ENCODE measurements around the gene OPCML. TPM values are rescaled to one million over a fixed set of nuclear protein-coding genes. Genes with fewer than 3 reads are reported as not detected.

OPCML gene
- total RNA-seq, 1 experiment from 2014 or later = 0.13 TPM

GRCh38 chr11:132621976-132622580, 910.2 kb downstream of the OPCML start:
- CTCF ChIA-PET = no interaction called here
- no TSS peak for BruUV-seq (replicated peaks)

GRCh38 chr11:132620423-132620822, 911.9 kb downstream of the OPCML start:
- Histone ChIP-seq H3K9me3 (ENCODE audit: low read depth, low read length, poor library complexity, severe bottlenecking) (peaks cover 17% of the 10 kb centered on the region), H3K27me3 (replicated peaks; ENCODE audit: insufficient read depth, low read depth, low read length, poor library complexity) (peaks cover 17% of the 10 kb centered on the region), H3K27ac (ENCODE audit: low read depth, low read length, poor library complexity, severe bottlenecking) (no peak overlapping the region), H3K4me3 (ENCODE audit: low read depth, low read length, poor library complexity, severe bottlenecking) (no peak overlapping the region), H3K4me1 (ENCODE audit: insufficient read depth, low read length, poor library complexity, severe bottlenecking) (no peaks in the 10 kb centered on the region), H3K36me3 (ENCODE audit: insufficient read depth, low read length, poor library complexity, severe bottlenecking) (no peaks in the 10 kb centered on the region)
- POLR2A ChIA-PET (ENCODE audit: low non-redundant PET) = no interaction called here
- DNase-seq (ENCODE audit: low spot score) = no peak
- no TSS peak for BruUV-seq (replicated peaks)
- TF ChIP-seq CTCF (conservative IDR thresholded peaks at IDR 0.05; ENCODE audit: low read depth, low read length) (no peak), EZH2 (IDR thresholded peaks at IDR 0.05; ENCODE audit: borderline replicate concordance, low read depth, low read length, poor library complexity, severe bottlenecking) (no peak)
- CTCF ChIA-PET = no interaction called here
- intact Hi-C loops (cut with micrococcal nuclease; ENCODE audit: unreplicated experiment) = no loop called here

More at GRCh38 chr11:132621976-132622580, 910.2 kb downstream of the OPCML start:
- DNase-seq (ENCODE audit: low spot score) = no peak
- Histone ChIP-seq H3K4me1 (ENCODE audit: insufficient read depth, low read length, poor library complexity, severe bottlenecking) (no peaks in the 10 kb centered on the region), H3K9me3 (ENCODE audit: low read depth, low read length, poor library complexity, severe bottlenecking) (peaks cover 21% of the 10 kb centered on the region), H3K27me3 (replicated peaks; ENCODE audit: insufficient read depth, low read depth, low read length, poor library complexity) (peaks cover 17% of the 10 kb centered on the region), H3K4me3 (ENCODE audit: low read depth, low read length, poor library complexity, severe bottlenecking) (no peak overlapping the region), H3K27ac (ENCODE audit: low read depth, low read length, poor library complexity, severe bottlenecking) (no peak overlapping the region), H3K36me3 (ENCODE audit: insufficient read depth, low read length, poor library complexity, severe bottlenecking) (no peaks in the 10 kb centered on the region)
- intact Hi-C loops (cut with micrococcal nuclease; ENCODE audit: unreplicated experiment) = no loop called here
- TF ChIP-seq EZH2 (IDR thresholded peaks at IDR 0.05; ENCODE audit: borderline replicate concordance, low read depth, low read length, poor library complexity, severe bottlenecking) (no peak), CTCF (conservative IDR thresholded peaks at IDR 0.05; ENCODE audit: low read depth, low read length) (no peak)
- POLR2A ChIA-PET (ENCODE audit: low non-redundant PET) = no interaction called here

- BruUV-seq (replicated peaks) = no TSS peak
- Histone ChIP-seq H3K4me1 (ENCODE audit: insufficient read depth, low read length, poor library complexity, severe bottlenecking) (no peaks in the 10 kb centered on the region), H3K27ac (ENCODE audit: low read depth, low read length, poor library complexity, severe bottlenecking) (no peak overlapping the region), H3K27me3 (replicated peaks; ENCODE audit: insufficient read depth, low read depth, low read length, poor library complexity) (peaks cover 20% of the 10 kb centered on the region), H3K36me3 (ENCODE audit: insufficient read depth, low read length, poor library complexity, severe bottlenecking) (no peaks in the 10 kb centered on the region), H3K4me3 (ENCODE audit: low read depth, low read length, poor library complexity, severe bottlenecking) (no peak overlapping the region), H3K9me3 (ENCODE audit: low read depth, low read length, poor library complexity, severe bottlenecking) (peaks cover 9% of the 10 kb centered on the region)
- no peak for TF ChIP-seq EZH2 (IDR thresholded peaks at IDR 0.05; ENCODE audit: borderline replicate concordance, low read depth, low read length, poor library complexity, severe bottlenecking)
- TF ChIP-seq CTCF (conservative IDR thresholded peaks at IDR 0.05; ENCODE audit: low read depth, low read length) = no peak
- DNase-seq (ENCODE audit: low spot score) = no peak
- POLR2A ChIA-PET (ENCODE audit: low non-redundant PET) = no interaction called here
- intact Hi-C loops (cut with micrococcal nuclease; ENCODE audit: unreplicated experiment) = no loop called here
- CTCF ChIA-PET = no interaction called here
Measured at GRCh38 chr11:132610791-132611190, 921.5 kb downstream of the OPCML start.

All from A673 (cell line).